ENCODE measurements around the gene KRT6A.

The KRT6A gene

GRCh38 chr12:52487211-52487610 is 5.8 kb downstream of the KRT6A start:
- Histone ChIP-seq H3F3A (ENCODE audit: control insufficient read depth, insufficient read depth) (no peaks in the 10 kb centered on the region), H3K36me3 (ENCODE audit: control insufficient read depth, low read length) (no peaks in the 10 kb centered on the region), H3K9me2 (replicated peaks; ENCODE audit: control insufficient read depth, low read length) (no peaks in the 10 kb centered on the region), H3K4me1 (ENCODE audit: control insufficient read depth, low read length) (no peaks in the 10 kb centered on the region), H3K4me3 (ENCODE audit: low read length) (no peak overlapping the region), H3K4me2 (ENCODE audit: low read length) (no peak overlapping the region), H3K9me3 (ENCODE audit: control insufficient read depth, insufficient read depth, low read length) (no peaks in the 10 kb centered on the region), H4K20me1 (ENCODE audit: control insufficient read depth, insufficient read depth, low read depth, low read length) (no peaks in the 10 kb centered on the region), H3K79me2 (ENCODE audit: control insufficient read depth, low read length) (no peaks in the 10 kb centered on the region), H3K27ac (ENCODE audit: low read depth, low read length) (no peak overlapping the region), H3K27me3 (ENCODE audit: control insufficient read depth, low read length) (peaks cover 5% of the 10 kb centered on the region; the same call in 1 of the 2 replicates)
- TF ChIP-seq EZH2phosphoT487 (IDR thresholded peaks at IDR 0.05; ENCODE audit: borderline replicate concordance, low read length) (no peak), CTCF (IDR thresholded peaks at IDR 0.05; ENCODE audit: low read depth, low read length, poor library complexity, severe bottlenecking) (no peak)

- H3K9me2 ChIP-seq (replicated peaks; ENCODE audit: control insufficient read depth, low read length): no peaks in the 10 kb centered on the region
- no peak overlapping the region for H3K27ac ChIP-seq (ENCODE audit: low read depth, low read length)
- no peaks in the 10 kb centered on the region for H3K4me1 ChIP-seq (ENCODE audit: control insufficient read depth, low read length)
- H3K79me2 ChIP-seq (ENCODE audit: control insufficient read depth, low read length): no peaks in the 10 kb centered on the region
- H3K36me3 ChIP-seq (ENCODE audit: control insufficient read depth, low read length): no peaks in the 10 kb centered on the region
- peaks cover 5% of the 10 kb centered on the region; the same call in 1 of the 2 replicates for H3K27me3 ChIP-seq (ENCODE audit: control insufficient read depth, low read length)
- no peaks in the 10 kb centered on the region for H3F3A ChIP-seq (ENCODE audit: control insufficient read depth, insufficient read depth)
- no peak overlapping the region for H3K4me3 ChIP-seq (ENCODE audit: low read length)
- no peak overlapping the region for H3K4me2 ChIP-seq (ENCODE audit: low read length)
- TF ChIP-seq EZH2phosphoT487 (IDR thresholded peaks at IDR 0.05; ENCODE audit: borderline replicate concordance, low read length) (no peak), CTCF (IDR thresholded peaks at IDR 0.05; ENCODE audit: low read depth, low read length, poor library complexity, severe bottlenecking) (no peak)
- no peaks in the 10 kb centered on the region for H3K9me3 ChIP-seq (ENCODE audit: control insufficient read depth, insufficient read depth, low read length)
- no peaks in the 10 kb centered on the region for H4K20me1 ChIP-seq (ENCODE audit: control insufficient read depth, insufficient read depth, low read depth, low read length)
These were observed 6.6 kb downstream of the KRT6A start for GRCh38 chr12:52486166-52487105.

- no peak overlapping the region for H3K4me2 ChIP-seq (ENCODE audit: low read length)
- no peaks in the 10 kb centered on the region for H3F3A ChIP-seq (ENCODE audit: control insufficient read depth, insufficient read depth)
- H3K4me1 ChIP-seq (ENCODE audit: control insufficient read depth, low read length): no peaks in the 10 kb centered on the region
- peaks cover 5% of the 10 kb centered on the region; the same call in 1 of the 2 replicates for H3K27me3 ChIP-seq (ENCODE audit: control insufficient read depth, low read length)
- no peaks in the 10 kb centered on the region for H3K36me3 ChIP-seq (ENCODE audit: control insufficient read depth, low read length)
- H3K27ac ChIP-seq (ENCODE audit: low read depth, low read length): no peak overlapping the region
- no peaks in the 10 kb centered on the region for H3K9me2 ChIP-seq (replicated peaks; ENCODE audit: control insufficient read depth, low read length)
- H3K9me3 ChIP-seq (ENCODE audit: control insufficient read depth, insufficient read depth, low read length): no peaks in the 10 kb centered on the region
- no peak overlapping the region for H3K4me3 ChIP-seq (ENCODE audit: low read length)
- TF ChIP-seq EZH2phosphoT487 (IDR thresholded peaks at IDR 0.05; ENCODE audit: borderline replicate concordance, low read length) (no peak), CTCF (IDR thresholded peaks at IDR 0.05; ENCODE audit: low read depth, low read length, poor library complexity, severe bottlenecking) (no peak)
- H4K20me1 ChIP-seq (ENCODE audit: control insufficient read depth, insufficient read depth, low read depth, low read length): no peaks in the 10 kb centered on the region
- H3K79me2 ChIP-seq (ENCODE audit: control insufficient read depth, low read length): no peaks in the 10 kb centered on the region
These were observed 13.0 kb downstream of the KRT6A start for GRCh38 chr12:52480073-52480472.
